Activated gamma-delta T cell treated with anti-CD3 and anti-CD28 coated beads, Interleukin-2, amount 50 U/mL, for 16 hours (primary cell): ENCODE data around the gene BRIP1.
"Not testable (repeated sequence)": the region's sequence is repeated elsewhere in the genome, so short reads cannot be mapped to it uniquely, and the experiment has no call there.

Experiments used
- DNase-seq: peaks from one replicate; pipeline ENCODE4 v3.0.0-alpha.2; 2020; ENCODE audit warnings: low read depth

Gene BRIP1

DNA sequence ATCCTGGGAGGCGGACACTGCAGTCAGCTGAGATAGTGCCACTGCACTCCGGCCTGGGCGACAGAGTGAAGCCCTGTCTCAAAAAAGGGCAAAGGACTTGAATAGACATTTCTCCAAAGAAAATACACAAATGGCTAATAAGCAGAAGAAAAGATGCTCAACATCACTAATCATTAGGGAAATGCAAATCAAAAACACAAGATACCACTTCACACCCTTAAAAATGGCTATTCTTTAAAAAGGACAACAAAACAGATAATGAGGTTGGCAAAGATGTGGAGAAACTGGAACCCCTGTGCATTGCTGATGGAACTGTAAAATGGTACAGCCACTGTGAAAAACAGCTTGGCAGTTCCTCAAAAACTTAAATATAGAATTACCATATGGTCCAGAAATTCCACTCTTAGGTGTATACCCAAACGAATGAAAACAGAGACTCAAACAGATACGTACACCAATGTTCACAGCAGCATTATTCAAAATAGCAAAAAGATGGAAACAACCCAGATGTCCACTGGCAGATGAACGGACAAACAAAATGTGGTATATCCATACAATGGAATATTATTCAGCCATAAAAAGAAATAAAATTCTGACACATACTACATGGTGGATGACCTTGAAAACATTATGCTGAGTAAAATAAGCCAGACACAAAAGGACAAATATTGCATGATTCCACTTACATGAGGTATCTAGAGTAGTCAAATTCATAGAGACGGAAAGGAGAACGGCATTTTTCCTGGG is 35.5 kb downstream of the BRIP1 start:
- no peak for DNase-seq

DNA sequence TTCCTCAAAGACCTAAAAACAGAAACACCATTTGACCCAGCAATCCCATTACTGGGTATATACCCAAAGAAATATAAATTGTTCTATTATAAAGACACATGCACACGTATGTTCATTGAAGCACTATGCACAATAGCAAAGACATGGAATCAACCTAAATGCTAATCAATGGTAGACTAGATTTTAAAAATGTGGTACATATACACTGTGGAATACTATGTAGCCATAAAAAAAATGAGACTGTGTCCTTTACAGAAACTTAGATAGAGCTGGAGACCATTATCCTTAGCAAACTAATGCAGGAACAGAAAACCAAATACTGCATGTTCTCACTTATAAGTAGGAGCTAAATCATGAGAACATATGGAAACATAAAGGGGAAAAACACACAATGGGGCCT is 36.5 kb downstream of the BRIP1 start:
- DNase-seq: not testable (repeated sequence)

DNA sequence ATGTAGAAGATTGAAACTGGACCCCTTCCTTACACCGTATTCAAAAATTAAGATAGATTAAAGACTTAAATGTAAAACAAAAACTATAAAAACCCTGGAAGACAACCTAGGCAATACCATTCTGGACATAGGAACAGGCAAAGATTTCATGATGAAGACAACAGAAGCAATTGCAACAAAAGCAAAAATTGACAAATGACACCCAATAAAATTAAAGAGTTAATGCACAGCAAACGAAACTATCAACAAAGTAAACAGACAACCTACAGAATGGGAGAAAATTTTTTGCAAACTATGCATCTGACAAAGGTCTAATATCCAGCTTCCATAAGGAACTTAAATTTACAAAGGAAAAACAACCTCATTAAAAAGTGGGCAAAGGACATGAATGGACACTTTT is 37.1 kb downstream of the BRIP1 start:
- not testable (repeated sequence) for DNase-seq

DNA sequence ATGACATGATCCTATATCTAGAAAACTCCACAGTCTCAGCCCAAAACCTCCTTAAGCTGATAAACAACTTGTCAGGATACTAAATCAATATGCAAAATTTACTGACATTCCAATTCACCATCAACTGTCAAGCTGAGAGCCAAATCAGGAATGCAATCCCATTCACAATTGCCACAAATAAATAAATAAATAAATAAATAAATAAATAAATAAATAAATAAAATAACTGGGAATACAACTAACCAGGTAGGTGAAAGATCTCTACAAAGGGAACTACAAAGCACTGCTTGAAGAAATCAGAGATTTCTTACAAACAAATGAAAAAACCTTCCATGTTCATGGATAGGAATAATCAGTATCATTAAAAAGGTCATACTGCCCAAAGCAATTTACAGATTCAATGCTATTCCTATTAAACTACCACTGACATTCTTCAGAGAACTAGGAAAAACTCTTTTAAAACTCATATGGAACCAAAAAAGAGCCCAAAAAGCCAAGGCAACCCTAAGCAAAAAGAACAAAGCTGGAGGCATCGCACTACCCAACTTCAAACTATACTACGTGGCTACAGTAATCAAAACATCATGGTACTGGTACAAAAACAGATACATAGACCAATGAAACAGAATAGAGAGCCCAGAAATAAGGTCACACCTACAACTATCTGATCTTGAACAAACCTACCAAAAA is 37.7 kb downstream of the BRIP1 start:
- DNase-seq: no peak

DNA sequence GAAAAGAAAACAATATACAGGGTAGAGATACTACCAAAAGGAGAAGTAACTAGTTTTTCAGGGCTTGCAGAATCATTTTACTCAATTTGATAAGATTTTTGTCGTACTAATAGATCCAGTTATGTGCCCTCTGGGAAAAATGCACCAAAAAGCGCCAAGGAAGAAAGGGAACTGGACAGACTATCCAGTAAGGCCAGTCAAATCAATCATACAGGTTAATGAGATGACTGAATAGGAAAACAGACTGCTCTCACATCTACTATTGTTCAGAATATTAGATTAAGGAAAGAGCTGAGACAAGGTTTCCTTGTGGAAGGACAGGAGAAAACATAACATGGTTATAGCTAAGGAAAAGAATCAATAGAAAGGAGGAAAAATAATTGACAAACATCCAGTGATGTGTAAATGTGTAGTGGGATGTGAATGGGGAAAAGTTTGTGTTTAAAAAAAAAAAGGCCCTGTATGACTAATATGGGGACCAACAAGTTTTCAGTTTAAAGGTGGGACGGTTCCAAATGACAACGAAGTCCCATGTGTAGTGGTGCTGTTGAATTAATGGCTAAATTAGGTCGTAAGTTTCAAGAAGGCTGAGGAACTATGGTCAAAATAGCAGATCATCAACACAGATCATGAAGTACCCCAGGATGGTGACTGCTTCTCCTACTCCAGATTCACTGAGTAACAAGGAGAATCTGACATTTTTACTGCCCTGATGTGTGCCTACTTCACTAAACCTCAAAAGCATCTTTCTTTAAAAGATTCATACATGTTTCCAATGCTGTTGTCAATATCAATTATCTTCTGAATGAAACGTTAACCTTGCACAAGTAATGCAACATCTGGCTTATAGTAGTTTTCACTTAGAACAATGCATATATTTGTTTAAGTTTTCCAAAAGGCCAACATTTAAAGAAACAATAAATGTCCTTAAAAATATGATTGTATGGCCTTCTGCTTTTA is 40.7 kb downstream of the BRIP1 start:
- DNase-seq: no peak

DNA sequence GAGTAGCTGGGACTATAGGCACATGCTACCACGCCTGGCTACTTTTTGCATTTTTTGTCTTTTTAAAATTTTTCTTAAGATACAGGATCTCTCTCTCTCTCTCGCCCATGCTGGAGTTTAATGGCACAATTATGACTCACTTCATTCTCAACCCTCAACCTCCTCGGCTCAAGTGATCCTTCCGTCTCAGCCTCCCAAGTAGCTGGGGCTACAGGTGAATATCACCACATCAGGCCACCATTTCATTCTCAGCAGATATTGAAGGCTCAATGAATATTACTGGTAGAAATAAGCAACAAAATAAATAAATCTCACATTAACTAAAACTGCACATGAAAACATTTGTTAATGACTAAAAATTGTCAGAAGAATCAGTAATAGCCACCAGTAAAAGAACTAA is 41.7 kb downstream of the BRIP1 start:
- DNase-seq: no peak

DNA sequence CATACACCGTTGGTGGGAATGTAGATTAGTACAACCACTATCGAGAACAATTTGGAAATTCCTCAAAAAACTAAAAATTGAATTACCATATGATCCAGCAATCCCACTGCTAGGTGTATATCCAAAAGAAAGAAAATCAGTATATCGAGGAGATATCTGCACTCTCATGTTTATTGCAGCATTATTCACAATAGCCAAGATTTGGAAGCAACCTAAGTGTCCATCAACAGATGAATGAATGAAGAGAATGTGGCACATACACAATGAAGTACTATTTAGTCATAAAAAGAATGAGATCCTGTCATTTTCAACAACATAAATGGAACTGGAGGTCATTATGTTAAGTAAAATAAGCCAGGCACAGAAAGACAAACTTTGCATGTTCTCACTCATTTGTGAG is 44.1 kb downstream of the BRIP1 start:
- not testable (repeated sequence) for DNase-seq

DNA sequence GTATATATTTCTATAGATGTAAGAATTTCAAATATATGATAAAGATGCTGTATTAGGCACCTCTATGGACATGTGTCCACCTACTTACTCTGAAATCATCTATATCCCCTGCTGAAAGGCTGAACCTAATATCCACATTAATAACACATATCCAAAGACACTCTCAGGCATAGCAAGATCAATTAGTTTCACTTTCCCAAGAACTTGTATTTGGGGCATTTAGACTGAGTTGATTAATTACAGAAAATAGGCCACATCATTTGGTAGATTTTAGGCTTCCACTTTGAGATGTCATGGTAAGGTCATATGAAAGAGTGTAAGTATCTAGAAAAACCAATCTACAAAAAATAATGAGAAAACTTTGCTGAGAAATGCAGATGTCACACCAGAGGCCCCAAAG is 45.1 kb downstream of the BRIP1 start:
- no peak for DNase-seq

DNA sequence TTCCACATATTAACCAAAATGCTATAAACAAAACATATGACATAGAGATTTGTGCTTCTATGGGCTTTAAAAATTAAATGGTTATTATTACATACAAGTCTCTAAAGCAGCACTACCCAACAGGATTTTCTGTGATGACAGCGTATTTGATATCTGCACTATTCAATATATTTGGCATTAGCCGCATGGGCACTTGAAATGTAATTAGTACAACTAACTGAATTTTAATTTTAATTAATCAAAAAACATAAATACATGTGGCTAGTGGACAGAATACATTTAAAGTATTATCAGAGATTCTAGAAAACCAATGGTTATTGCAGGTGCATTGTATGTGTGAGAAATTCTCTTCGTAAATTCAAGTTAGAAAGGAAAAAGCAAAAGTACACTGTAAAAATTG is 45.9 kb downstream of the BRIP1 start:
- no peak for DNase-seq

DNA sequence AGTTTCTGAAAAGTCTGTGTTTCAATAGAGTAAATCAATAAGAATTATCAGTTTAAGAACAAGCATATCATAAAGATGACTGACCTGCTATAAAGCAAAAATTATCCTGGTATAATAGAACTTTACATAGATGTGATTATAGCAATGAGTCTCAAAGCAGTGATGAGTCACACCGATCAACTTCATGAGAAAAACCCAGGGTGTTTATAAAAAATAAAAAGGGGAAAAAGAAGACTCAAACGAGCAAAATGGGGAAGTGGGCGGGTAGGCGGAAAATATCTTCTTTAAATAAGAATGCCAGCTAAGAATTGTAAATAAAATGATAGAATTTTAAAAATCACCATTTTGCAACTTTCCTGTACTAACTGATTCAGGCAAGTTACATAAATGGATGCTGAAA is 46.8 kb downstream of the BRIP1 start:
- no peak for DNase-seq

DNA sequence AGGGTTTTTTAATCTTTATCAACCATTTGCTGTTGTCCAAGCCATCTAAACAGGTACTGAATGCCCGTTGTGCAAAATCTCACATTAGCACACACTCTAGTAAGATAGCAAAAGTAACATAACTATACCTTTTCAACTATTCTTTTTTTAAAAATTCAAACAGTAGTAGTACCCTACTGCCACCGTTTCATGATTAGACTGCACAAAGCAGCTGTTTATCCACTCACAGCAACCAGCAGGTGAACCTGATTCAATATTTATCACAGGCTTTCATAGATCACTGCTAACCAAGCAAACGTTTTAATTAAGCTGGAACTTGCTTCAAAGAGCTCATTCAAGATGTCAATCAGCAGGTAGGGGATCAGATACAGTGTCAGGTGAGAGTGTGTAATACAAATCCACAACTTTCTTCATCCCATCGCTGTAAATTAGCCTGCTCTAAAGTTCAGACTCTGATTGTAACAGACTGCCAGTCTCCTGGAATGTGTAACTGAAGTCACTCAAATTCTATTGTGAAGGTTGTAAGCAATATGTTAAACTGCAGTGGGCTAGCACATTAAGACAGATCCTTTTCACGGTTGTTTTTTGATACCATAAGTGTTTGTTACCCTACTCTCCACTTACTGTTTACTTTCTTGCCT is 47.3 kb downstream of the BRIP1 start:
- DNase-seq: no peak

DNA sequence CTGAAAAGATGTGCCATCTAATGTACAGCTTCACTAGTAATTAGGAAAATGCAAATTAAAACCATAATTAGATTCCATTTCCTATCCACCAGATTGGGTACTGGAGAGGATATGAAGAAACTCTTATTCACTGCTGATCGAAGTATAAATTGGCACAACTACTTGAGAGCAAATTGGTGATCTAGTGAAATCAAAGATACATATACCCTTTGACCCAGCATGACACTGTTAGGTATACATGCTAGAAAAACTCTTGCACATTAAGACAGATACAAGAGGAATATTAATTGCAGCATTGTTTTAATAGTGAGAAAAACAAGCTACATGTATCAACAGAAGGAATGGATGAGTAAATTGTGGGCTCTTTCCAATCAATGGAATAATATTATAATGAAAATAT is 48.8 kb downstream of the BRIP1 start:
- no peak for DNase-seq

DNA sequence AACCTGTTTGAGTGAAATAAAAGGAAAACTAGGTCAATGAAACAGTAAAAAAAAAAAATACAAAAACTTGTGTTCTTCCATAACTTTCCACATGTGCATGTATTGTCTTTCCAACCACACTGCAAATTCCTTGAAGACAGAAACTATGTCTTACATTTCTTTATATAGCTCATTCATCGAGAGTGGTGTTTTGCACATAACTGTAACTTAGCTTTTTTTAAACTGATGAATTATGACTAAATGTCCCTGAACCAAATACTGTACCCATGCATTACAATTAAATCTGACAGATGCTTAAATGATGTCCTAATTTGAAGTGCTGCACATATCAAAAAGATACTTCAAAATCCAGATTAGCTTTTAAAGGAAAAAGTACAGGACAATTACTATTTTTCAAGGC is 50.1 kb downstream of the BRIP1 start:
- no peak for DNase-seq

DNA sequence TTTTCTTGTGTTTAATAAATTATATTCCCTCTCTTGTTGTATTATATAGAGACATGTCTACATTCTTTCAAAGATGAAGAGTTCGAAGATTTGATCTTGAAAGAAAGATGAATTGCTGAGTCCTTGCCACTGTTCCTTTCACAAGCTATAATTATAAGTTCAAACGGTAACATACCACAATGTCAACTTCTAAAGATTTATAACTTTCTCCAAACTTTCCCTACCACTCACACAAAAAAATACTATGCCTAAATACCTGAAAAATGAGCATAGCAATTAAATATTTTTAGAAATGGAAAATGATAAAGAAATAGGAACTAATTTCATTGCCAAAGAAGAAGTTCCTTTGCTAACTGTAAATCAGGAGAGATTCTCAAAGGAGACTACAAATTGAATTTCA is 50.6 kb downstream of the BRIP1 start:
- DNase-seq: no peak

DNA sequence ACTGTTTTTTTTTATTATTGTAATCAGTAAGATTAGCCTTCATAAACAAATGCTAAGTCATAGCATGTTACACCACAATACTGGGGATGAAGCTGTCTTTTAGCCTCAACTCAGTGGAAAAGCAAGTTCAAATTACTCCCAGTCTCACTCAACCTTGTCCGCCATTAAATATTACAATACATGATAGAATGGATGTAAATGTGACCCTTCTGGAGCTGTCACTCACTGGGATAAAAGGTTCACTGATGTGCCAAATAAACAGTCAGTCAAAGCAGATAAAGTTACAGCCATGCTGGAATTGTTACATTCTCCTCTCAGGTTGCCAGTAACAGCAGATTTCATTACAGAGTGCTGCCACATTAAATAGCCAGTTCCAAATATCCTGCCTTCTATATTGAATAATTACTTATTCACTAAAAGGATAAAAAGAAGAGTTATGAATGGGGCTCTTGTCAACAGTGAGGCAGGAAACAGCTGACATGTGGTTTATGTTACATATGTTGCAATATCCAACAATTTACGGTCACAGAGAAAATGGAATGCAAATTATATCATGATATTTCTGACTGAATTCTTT is 53.4 kb downstream of the BRIP1 start:
- no peak for DNase-seq

DNA sequence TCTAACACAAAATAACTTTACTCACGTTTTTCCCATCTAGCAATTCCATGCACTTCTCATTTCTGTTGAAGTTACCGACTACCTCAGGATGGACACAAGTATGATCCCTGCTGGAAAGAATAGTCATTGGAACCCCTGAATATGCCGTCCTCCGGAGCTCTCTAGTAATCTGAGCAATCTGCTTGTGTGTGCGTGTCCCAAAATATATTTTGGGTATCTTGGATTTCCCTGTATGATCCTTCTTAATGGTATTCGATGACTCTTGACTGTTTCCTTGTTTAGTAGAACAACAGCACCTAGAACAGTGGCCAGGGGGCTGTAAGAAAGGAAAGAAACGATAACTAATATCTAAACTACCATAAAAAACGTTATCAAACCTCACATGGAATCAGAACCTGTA is 54.9 kb downstream of the BRIP1 start:
- DNase-seq: no peak

DNA sequence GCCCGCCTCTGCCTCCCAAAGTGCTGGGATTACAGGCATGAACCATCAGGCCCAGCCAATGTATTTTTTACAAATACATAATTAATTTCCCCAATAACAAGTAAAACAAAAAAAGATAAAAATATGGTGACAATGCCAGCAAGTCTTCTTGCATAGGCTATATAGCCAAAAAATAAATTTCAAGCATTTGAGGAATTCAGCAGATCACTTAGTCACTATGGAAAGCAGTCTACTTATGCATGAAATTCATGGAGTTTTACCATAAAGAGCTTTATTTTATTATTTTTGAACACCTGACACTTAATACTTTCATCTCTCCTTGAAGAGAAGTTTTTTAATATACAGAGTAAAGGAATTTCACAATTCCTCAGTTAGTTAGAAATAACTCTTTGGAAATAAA is 56.4 kb downstream of the BRIP1 start:
- no peak for DNase-seq

DNA sequence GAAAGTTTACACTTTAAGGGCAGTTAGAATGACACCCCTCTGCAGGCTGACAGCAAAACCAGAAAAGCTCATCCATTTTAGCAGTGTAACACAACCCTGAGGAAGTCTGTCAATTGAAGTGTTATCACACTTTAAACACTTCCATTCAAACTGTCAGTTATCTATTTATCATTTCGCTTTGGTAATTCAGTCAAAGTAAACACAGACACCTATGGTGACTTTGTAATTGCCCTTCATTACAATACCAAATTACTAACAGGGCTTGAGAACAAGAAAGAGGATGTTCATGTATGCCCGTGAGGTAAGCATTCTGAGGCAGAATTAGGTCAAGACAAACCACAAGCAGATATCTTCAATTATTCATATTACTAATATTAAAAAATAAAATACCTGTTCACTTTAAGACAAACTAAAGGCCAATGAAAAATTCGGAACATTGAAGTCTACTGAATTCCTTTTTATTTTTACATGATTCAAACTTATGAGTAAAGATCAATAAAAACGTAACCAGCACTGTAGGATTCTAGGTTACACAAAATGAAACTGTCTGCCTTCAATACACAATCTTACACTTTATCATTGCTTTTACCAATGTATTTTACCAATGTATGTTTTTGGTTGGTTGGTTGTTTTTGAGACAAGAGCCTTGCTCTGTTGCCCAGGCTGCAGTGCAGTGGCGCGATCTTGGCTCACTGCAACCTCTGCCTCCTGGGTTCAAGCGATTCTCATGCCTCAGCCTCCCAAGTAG is 57.1 kb downstream of the BRIP1 start:
- no peak for DNase-seq

DNA sequence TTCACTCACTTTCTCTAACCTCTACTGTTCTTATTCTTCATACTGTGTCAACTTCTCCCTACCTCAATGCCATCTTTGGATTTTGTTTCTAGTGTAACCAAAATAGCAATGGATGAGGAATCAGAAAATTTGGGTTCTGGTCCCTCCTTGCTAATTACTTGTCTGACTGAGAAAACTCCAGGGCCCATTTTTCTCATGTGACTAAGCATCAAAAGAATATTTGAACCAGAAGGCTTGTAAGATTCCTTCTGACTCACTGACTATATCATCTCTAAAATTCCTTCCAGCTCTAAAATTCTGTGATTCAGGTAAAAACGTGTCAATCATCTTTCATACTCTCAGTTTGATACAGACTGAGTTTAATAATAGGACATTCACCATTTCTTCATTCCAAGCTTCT is 57.9 kb downstream of the BRIP1 start:
- no peak for DNase-seq

DNA sequence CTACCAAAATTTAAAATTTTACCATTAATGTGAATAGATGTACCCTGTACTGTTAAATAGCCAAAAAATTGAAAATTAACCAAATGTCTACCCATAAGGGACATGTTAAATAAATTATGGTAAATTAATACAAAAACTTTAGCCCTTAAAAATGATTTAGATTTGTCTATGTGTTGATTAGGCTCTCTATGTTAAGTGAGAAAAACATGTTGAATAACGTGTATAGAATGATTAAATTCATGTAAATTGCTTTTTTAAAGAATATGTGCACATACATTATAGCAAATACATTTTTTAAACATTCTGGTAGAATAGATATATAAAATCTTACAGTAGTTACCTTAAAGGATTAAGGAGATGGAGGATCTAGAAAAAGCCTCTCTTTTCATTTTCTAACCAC is 59.5 kb downstream of the BRIP1 start:
- no peak for DNase-seq

DNA sequence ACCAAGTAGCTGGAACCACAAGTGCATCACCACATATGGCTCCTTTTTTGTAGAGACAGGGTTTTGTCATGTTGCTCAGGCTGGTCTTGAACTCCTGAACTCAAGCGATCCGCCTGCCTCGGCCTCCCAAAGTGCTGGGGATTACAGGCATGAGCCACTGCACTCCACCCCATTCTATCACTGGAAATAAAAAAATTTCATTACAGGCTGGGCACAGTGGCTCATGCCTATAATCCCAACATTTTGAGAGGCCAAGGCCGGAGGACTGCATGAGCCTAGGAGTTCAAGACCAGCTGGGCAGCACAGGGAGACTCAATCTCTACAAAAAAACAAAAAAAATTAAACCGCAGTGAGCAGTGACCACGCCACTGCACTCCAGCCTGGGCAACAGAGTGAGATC is 60.1 kb downstream of the BRIP1 start:
- no peak for DNase-seq
